Measurements from ENCODE around the gene PCGF6.

GRCh38 chr10:103265717-103266329 lies 85.1 kb downstream of the PCGF6 start:
- TF ChIP-seq, protein P1, sequence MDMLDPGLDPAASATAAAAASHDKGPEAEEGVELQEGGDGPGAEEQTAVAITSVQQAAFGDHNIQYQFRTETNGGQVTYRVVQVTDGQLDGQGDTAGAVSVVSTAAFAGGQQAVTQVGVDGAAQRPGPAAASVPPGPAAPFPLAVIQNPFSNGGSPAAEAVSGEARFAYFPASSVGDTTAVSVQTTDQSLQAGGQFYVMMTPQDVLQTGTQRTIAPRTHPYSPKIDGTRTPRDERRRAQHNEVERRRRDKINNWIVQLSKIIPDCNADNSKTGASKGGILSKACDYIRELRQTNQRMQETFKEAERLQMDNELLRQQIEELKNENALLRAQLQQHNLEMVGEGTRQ (CRISPR knock-in tag; IDR thresholded peaks at IDR 0.05): no peak
- TF ChIP-seq CTCF (IDR thresholded peaks at IDR 0.05): no peak
- no peak for TF ChIP-seq RELA (CRISPR knock-in tag; IDR thresholded peaks at IDR 0.05; ENCODE audit: borderline replicate concordance)
- TF ChIP-seq ZBTB43 (CRISPR knock-in tag; IDR thresholded peaks at IDR 0.05): no peak
- TF ChIP-seq TCF7 (CRISPR knock-in tag; IDR thresholded peaks at IDR 0.05; ENCODE audit: low read depth): no peak
- TF ChIP-seq, protein P2, sequence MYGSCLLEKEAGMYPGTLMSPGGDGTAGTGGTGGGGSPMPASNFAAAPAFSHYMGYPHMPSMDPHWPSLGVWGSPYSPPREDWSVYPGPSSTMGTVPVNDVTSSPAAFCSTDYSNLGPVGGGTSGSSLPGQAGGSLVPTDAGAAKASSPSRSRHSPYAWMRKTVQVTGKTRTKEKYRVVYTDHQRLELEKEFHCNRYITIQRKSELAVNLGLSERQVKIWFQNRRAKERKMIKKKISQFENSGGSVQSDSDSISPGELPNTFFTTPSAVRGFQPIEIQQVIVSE (CRISPR knock-in tag; IDR thresholded peaks at IDR 0.05; ENCODE audit: borderline replicate concordance): no peak
- TF ChIP-seq NFE2L1 (CRISPR knock-in tag; IDR thresholded peaks at IDR 0.05): 0 out of 2 replicates have a peak, but pooled peaks have one; percentile 56
- TF ChIP-seq MAX (CRISPR knock-in tag; IDR thresholded peaks at IDR 0.05): no peak
- TF ChIP-seq ATF2 (CRISPR knock-in tag; IDR thresholded peaks at IDR 0.05; ENCODE audit: borderline replicate concordance, low read depth): no peak
- no peak for TF ChIP-seq EMX1 (CRISPR knock-in tag; IDR thresholded peaks at IDR 0.05)
- TF ChIP-seq, protein P3, sequence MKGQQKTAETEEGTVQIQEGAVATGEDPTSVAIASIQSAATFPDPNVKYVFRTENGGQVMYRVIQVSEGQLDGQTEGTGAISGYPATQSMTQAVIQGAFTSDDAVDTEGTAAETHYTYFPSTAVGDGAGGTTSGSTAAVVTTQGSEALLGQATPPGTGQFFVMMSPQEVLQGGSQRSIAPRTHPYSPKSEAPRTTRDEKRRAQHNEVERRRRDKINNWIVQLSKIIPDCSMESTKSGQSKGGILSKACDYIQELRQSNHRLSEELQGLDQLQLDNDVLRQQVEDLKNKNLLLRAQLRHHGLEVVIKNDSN (CRISPR knock-in tag; IDR thresholded peaks at IDR 0.05): peak; percentile 40; the same call in 1 of the 2 replicates
- TF ChIP-seq ZNF512 (CRISPR knock-in tag; IDR thresholded peaks at IDR 0.05; ENCODE audit: borderline replicate concordance): no peak
